Sigmoid colon (tissue), 4 donors: Measurements from ENCODE around the gene UBQLN1.

Experiments used
- CTCF ChIP-seq, 4 experiments: fragments of 450-650 bp in 3 of 4; fragments of 200-600 bp in 1 of 4; IDR thresholded peaks; one replicate each; pipeline ENCODE4 v1.5.1; 2016 to 2019; ENCODE audit warnings: antibody characterized with exemption in 4 of 4, mild to moderate bottlenecking in 3 of 4, moderate library complexity in 2 of 4
- EP300 ChIP-seq, 4 donors: sonication (generic); formaldehyde crosslinking; IDR thresholded peaks; one replicate each; pipeline ENCODE4 v1.6.1; 2017; ENCODE audit warnings: antibody characterized with exemption in 4 of 4
- POLR2A ChIP-seq, 2 donors: fragments of 450-650 bp; IDR thresholded peaks; one replicate each; pipeline ENCODE4 v1.6.1; 2016; ENCODE audit warnings: antibody characterized with exemption in 2 of 2, mild to moderate bottlenecking in 2 of 2, moderate library complexity in 2 of 2
- POLR2AphosphoS5 ChIP-seq, 4 donors: sonication (generic); formaldehyde crosslinking; IDR thresholded peaks; one replicate each; pipeline ENCODE4 v1.6.1; 2017; ENCODE audit warnings: antibody characterized with exemption in 4 of 4

GRCh38 chr9:83721509-83721908 lies 13.8 kb upstream of the UBQLN1 start:
- TF ChIP-seq POLR2A (IDR thresholded peaks at IDR 0.05): no peak
- no peak for TF ChIP-seq CTCF (IDR thresholded peaks at IDR 0.05)
- TF ChIP-seq POLR2AphosphoS5 (IDR thresholded peaks at IDR 0.05): no peak
- TF ChIP-seq EP300 (IDR thresholded peaks at IDR 0.05): no peak
